Ectodermal cell (in vitro differentiated cells): ENCODE data around the gene PODXL2.

ENCODE experiments used
- H3K27ac ChIP-seq: 2 replicates; pipeline ENCODE4 v1.7.0; 2013; ENCODE audit warnings: mild to moderate bottlenecking, low read depth, low read length; ENCODE audit not compliant: insufficient read depth, poor library complexity, severe bottlenecking
- H3K27me3 ChIP-seq: 2 replicates; pipeline ENCODE4 v1.7.0; 2013; ENCODE audit warnings: mild to moderate bottlenecking, low read length; ENCODE audit not compliant: insufficient read depth, control insufficient read depth, poor library complexity, severe bottlenecking
- H3K36me3 ChIP-seq: one replicate; pipeline ENCODE4 v1.7.0; 2013; ENCODE audit warnings: low read length; ENCODE audit not compliant: control insufficient read depth, insufficient read depth
- H3K4me1 ChIP-seq: one replicate; pipeline ENCODE4 v1.7.0; 2013; ENCODE audit warnings: low read length; ENCODE audit not compliant: control insufficient read depth, insufficient read depth
- H3K4me3 ChIP-seq: 2 replicates; pipeline ENCODE4 v1.7.0; 2013; ENCODE audit warnings: low read depth, low read length, control low read depth; ENCODE audit not compliant: insufficient read depth
- H3K9me3 ChIP-seq: 2 replicates; pipeline ENCODE4 v1.7.0; 2013; ENCODE audit warnings: mild to moderate bottlenecking, low read length, moderate library complexity; ENCODE audit not compliant: control insufficient read depth
- WGBS, 2 experiments: methylation state at CpG; one replicate each; pipeline ENCODE4 v1.1.7; 2013; ENCODE audit warnings: missing lambda C conversion rate in 2 of 2; 5-methylcytosine and 5-hydroxymethylcytosine counted together

The PODXL2 gene

DNA sequence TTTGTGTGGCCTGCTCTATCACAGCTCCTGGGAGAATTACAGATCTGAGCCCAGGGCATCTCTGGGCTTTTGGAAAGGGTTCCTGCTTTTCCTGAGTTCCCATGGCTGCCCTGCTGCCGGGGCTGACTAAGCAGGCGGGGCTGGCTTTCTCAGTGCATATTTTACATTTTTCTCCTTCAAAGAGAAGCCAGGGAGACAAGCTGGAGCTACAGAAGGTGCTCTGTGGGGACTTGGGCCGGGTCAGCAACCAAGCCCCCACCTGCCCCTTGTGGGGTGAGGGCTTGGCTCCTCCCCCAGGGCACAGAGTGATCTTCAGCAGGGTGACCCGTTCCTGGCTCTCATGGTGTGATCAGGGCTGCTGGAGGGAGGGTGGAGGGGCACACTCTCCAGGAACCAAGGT is 61.1 kb downstream of the PODXL2 start:
- H3K9me3 ChIP-seq = no peaks in the 10 kb centered on the region
- H3K27me3 ChIP-seq = no peaks in the 10 kb centered on the region
- H3K27ac ChIP-seq = peak overlapping the region; percentile 11
- no peak overlapping the region for H3K4me3 ChIP-seq
- WGBS, 2 experiments = 41 to 58% methylated on average over 4 of the region's 4 CpGs
- H3K36me3 ChIP-seq = no peaks in the 10 kb centered on the region
- peaks cover 28% of the 10 kb centered on the region for H3K4me1 ChIP-seq

DNA sequence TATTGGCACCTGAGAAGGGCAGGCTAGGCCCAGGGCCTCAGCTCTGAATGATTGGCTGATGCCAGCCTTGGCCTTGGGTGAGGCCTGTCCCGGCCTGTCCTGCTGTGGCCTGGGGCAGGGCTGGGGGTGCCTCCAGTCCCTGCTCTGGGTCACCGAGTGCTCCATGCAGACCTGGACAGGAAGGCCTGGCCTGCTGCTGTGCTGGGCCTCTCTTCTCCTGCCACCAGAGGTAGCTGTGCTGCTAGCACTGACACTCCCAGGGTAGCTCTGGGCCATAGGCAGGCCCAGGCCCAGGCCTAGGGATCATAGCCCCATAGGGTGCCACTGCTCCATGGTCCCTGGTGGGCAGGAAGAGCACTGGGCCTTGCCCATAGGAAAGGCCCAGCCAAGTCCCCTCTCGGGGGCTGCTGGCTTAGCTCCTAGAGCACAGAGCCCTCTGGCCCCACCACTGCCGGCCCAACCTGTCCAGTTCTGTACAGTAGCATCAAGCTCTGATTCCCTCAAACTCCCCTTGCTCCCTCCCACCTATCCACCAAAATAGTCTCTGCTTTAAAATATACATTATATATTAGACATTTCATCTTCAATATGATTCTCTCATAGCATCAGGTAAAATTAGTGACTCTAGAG is 62.0 kb downstream of the PODXL2 start:
- Histone ChIP-seq H3K36me3 (no peaks in the 10 kb centered on the region), H3K9me3 (no peaks in the 10 kb centered on the region), H3K4me3 (no peak overlapping the region), H3K4me1 (peaks cover 28% of the 10 kb centered on the region), H3K27me3 (no peaks in the 10 kb centered on the region), H3K27ac (no peak overlapping the region)
- WGBS, 2 experiments = 79 to 90% methylated on average over 4 of the region's 4 CpGs

DNA sequence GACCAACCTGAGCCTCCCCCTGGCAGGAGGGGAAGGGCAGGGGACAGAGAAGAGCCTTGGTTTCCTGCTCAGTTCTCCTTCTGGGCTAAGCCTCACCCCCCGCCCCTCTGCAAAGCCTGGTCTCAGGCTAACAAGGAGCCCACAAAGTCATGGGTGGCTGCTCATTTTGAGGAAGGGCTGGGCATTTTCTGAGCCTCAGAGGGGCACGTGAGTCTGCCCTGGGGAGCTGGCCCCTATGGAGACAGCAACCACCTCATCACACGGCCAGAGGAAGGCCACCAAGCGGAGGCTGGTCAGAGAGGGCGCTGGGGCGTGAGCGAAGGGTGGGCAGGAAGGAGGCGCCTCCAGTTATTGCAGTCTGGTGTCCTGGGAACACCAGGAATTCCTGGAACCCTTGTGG is 62.5 kb downstream of the PODXL2 start:
- H3K4me1 ChIP-seq = peaks cover 28% of the 10 kb centered on the region
- no peak overlapping the region for H3K27ac ChIP-seq
- H3K27me3 ChIP-seq = no peaks in the 10 kb centered on the region
- no peak overlapping the region for H3K4me3 ChIP-seq
- no peaks in the 10 kb centered on the region for H3K9me3 ChIP-seq
- WGBS, 2 experiments = 90 to 92% methylated on average over 8 of the region's 8 CpGs
- no peaks in the 10 kb centered on the region for H3K36me3 ChIP-seq

DNA sequence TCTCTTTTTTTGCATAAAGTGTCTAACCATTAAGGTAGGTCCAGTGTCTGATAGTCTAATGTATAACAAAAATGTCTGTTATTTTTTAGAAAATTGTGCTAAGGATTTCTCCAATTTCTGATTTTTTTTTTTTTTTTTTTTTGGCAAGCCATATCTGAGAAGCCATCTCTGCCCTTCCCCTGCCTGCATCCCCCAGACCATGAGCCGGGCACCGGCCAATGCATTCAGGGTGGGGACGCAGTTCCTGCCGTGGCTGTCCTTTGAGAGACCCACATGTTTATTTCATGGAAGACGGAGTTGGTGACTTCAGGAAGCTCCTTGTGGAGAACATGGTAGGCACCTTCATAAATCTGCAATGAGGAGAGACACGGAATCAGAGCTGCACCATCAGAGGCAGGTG is 63.0 kb downstream of the PODXL2 start:
- Histone ChIP-seq H3K27me3 (no peaks in the 10 kb centered on the region), H3K9me3 (no peaks in the 10 kb centered on the region), H3K4me1 (peaks cover 28% of the 10 kb centered on the region), H3K27ac (no peak overlapping the region), H3K36me3 (no peaks in the 10 kb centered on the region), H3K4me3 (no peak overlapping the region)
- 94 to 96% methylated on average over 6 of the region's 6 CpGs for WGBS, 2 experiments

DNA sequence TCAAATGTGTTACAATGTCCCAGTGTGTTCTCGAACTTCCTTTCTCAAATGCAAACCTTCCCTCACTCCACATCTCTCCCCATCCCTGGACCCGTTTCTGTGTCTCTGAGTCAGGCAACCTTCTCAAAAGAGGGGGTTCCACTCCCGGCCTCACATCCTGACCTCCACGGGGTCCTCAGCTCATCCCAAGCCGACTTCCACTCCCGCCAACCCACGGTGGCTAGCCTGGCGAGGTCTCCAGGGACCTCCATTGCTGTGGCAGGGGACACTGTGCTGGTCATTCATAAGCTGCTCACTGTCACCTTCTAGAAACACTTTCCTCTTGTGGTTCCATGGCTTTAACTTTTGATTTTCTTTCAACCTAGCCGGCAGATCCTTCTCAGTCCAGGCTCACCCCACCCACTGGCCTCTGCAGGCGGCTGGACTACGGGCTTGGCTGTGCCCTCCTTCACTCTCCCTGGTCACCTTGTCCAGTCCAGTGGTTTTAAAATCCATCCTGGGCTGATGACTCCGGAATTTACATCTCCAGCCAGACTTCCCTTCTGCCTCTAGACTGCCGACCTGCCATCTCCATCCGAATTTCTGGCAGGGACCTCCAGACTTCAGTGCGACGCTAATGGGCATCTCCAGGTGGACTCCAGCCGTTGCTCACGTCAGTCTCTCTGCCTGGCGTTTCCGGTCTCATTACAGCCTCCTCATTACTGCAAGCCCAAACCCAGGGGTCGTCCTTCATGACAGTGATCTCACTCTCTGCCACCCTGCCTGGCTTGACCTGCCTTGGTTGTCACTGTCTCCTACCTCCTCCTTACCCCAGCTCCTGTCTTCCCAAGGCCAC is 63.7 kb downstream of the PODXL2 start:
- Histone ChIP-seq H3K27ac (no peak overlapping the region), H3K36me3 (no peaks in the 10 kb centered on the region), H3K4me1 (peaks cover 28% of the 10 kb centered on the region), H3K4me3 (no peak overlapping the region), H3K9me3 (no peaks in the 10 kb centered on the region), H3K27me3 (no peaks in the 10 kb centered on the region)
- 88 to 90% methylated on average over 21 of the region's 21 CpGs for WGBS, 2 experiments

DNA sequence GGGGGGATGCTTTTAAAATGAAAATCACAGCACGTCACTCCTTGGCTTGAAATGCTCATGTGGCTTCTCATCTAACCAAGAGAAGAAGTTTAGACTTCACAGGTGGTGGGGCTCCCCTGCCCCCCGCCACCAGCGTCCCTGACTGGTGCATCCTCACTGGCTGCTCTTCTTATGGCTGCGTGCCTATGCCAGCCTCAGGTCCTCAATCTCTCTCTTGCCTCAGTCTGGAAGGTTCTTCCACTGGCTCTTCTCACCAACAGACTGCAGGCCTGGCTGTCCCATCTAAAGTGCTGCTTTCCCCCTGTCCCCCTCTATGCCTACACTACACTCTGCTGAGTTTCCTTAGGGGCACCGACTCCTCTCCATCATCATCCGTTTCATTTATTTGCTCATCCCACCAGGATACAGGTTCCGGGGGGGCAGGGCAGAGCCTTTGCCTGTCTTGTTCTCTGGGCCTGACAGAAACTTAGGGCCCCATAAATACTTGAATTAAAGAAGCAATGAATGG is 64.4 kb downstream of the PODXL2 start:
- H3K27ac ChIP-seq = no peak overlapping the region
- no peak overlapping the region for H3K4me3 ChIP-seq
- H3K4me1 ChIP-seq = peaks cover 23% of the 10 kb centered on the region
- WGBS, 2 experiments = 88 to 91% methylated on average over 7 of the region's 7 CpGs
- no peaks in the 10 kb centered on the region for H3K36me3 ChIP-seq
- no peaks in the 10 kb centered on the region for H3K9me3 ChIP-seq
- H3K27me3 ChIP-seq = no peaks in the 10 kb centered on the region

DNA sequence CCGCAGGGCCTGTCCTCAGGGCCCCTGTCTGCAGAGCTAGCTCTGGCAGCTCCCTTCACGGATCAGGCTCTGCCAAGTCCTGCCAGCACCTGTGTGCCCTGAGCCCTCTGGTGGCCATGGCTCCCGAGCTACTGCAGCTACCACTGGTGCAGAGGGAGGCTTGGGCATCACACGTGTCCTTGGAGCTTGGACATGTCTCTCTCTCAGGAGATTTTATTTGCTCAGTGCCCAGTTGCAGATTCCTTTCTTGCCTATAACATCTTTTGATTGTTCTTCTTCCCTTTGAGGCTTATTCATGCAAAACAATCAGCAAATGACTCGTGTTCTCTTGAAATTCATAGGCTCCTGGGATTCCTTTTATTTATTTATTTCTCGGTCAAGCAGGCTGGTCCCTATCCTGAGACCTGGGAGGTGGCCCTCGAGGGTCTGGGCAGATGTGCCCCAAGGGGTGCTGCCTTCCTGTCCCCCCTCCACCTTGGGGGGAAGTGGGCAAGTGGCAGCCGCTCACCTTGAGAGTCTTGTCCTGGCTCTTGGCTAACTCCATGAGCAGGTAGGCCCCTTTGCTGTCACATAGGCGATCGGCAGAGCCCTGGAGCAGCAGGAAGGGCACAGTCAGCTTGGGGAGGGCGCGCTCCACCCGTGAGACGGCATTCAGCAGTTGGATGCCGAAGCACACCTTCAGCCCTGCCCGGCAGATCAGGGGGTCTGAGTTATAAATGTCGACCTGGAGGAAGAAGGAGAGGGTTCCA is 65.7 kb downstream of the PODXL2 start:
- Histone ChIP-seq H3K36me3 (no peaks in the 10 kb centered on the region), H3K27ac (no peak overlapping the region), H3K4me1 (peaks cover 10% of the 10 kb centered on the region), H3K4me3 (no peak overlapping the region), H3K27me3 (no peaks in the 10 kb centered on the region), H3K9me3 (no peaks in the 10 kb centered on the region)
- WGBS, 2 experiments = 79 to 82% methylated on average over 17 of the region's 17 CpGs

DNA sequence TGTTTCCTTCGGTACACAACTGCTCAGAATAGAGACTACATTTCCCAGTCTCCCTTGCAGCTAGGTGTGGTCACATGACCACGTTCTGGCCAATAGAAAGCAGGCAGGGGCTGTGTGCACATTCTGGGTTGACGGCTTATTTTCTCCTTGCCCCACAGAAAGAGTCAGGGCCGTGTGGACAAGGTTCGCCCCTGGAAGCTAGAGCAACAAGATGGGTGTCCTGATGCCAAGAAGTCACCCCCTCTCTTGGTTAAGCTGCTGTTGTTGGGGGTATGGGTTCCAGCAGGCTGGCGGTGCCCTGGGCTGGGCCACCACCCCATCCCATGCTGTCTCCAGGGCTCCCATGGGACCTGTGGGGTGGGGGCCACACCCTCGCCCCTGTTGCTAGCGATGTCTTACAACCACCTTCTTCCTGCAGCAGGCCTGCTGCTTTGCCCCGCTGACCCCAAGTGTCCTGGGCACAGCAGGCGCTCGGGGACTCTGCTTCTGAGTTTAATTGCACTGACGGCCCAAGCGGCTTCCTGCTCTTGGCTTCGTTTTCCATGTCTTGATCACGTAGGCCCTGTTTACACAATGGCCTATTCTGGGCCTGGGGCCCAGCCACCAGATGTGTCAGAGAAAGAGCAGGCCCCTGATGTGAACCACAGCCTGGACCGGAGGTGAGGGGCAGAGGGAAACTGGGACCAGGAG is 68.7 kb downstream of the PODXL2 start:
- H3K4me1 ChIP-seq = no peaks in the 10 kb centered on the region
- no peaks in the 10 kb centered on the region for H3K27me3 ChIP-seq
- H3K36me3 ChIP-seq = no peaks in the 10 kb centered on the region
- no peaks in the 10 kb centered on the region for H3K9me3 ChIP-seq
- 67 to 68% methylated on average over 16 of the region's 16 CpGs for WGBS, 2 experiments
- no peak overlapping the region for H3K27ac ChIP-seq
- no peak overlapping the region for H3K4me3 ChIP-seq

DNA sequence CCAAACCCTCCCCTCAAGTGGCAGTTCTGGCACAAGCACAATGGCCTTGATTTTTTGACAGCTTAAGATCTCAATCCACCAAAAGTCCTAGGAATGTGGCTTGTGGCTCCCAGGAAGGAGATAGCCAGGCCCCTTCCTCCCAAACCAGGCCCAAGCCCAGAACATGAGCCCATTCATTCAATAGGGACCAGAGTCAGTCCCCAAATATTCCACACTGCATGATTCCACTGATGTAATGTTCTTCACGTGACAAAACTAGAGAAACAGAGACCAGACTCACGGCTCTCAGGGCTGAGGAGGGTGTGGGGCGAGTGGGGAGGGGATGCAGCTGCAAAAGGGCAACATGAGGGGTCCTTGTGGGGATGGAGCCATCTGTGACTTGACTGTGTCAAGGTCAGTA is 69.3 kb downstream of the PODXL2 start:
- Histone ChIP-seq H3K27me3 (no peaks in the 10 kb centered on the region), H3K27ac (no peak overlapping the region), H3K9me3 (no peaks in the 10 kb centered on the region), H3K4me1 (no peaks in the 10 kb centered on the region), H3K36me3 (no peaks in the 10 kb centered on the region), H3K4me3 (no peak overlapping the region)
- WGBS, 2 experiments = 91 to 97% methylated on average over 3 of the region's 3 CpGs
